HEK293 (cell line): ENCODE results near the gene TNS1.

Experiments
- CTCF ChIA-PET: fragments of 350-600 bp; formaldehyde crosslinking; extraction: SDS; loops from one replicate; lab custom pipeline; 2021; ENCODE audit warnings: antibody characterized with exemption; lab: Yijun Ruan, JAX
- POLR2A ChIA-PET: fragments of 300-600 bp; formaldehyde crosslinking; extraction: SDS; loops from one replicate; lab custom pipeline; 2020; ENCODE audit warnings: antibody characterized with exemption, inconsistent platforms; lab: Yijun Ruan, JAX
- H3K27ac ChIP-seq: fragments of 200-500 bp; sonication (Bioruptor generic); 2 replicates; pipeline ENCODE4 v1.5.1; 2014; ENCODE audit warnings: low read depth, low read length, control low read depth, inconsistent platforms; ENCODE audit errors: extremely low read depth
- H3K36me3 ChIP-seq, 2 experiments: fragments of 200-500 bp in 1 of 2; sonication (Bioruptor generic) in 1 of 2; 1 replicate in 1 of 2; 2 replicates in 1 of 2; pipeline ENCODE4 v1.5.1; 2014 to 2017; ENCODE audit warnings: inconsistent platforms in 2 of 2, low read length in 2 of 2; ENCODE audit not compliant: control insufficient read depth in 2 of 2, insufficient read depth in 1 of 2
- H3K4me1 ChIP-seq: fragments of 200-500 bp; sonication (Bioruptor generic); 2 replicates; pipeline ENCODE4 v1.5.1; 2014; ENCODE audit warnings: mild to moderate bottlenecking, low read length, inconsistent platforms; ENCODE audit not compliant: control insufficient read depth, insufficient read depth
- H3K4me3 ChIP-seq: 2 replicates; pipeline ENCODE4 v1.5.1; 2011; ENCODE audit warnings: low read depth, mild to moderate bottlenecking, control low read depth, low read length, moderate library complexity
- H3K9me3 ChIP-seq: fragments of 200-500 bp; sonication (Bioruptor generic); 2 replicates; pipeline ENCODE4 v1.5.1; 2014; ENCODE audit warnings: low read depth, low read length, inconsistent platforms; ENCODE audit not compliant: control insufficient read depth, insufficient read depth
- GLI2 ChIP-seq: fragments of 450-650 bp; formaldehyde crosslinking; IDR thresholded peaks from 2 replicates; pipeline ENCODE4; 2017; ENCODE audit warnings: missing biosample characterization, missing genetic modification characterization, low read depth, borderline replicate concordance
- GLIS1 ChIP-seq: fragments of 450-650 bp; formaldehyde crosslinking; IDR thresholded peaks from 2 replicates; pipeline ENCODE4 v1.5.1; 2016; ENCODE audit warnings: missing biosample characterization, missing genetic modification characterization
- KLF1 ChIP-seq: fragments of 450-650 bp; formaldehyde crosslinking; IDR thresholded peaks from 2 replicates; pipeline ENCODE4 v1.5.1; 2016; ENCODE audit warnings: missing biosample characterization, missing genetic modification characterization
- MZF1 ChIP-seq: fragments of 450-650 bp; formaldehyde crosslinking; IDR thresholded peaks from 2 replicates; pipeline ENCODE4 v1.5.1; 2017; ENCODE audit warnings: missing biosample characterization, missing genetic modification characterization, borderline replicate concordance
- PRDM6 ChIP-seq: fragments of 450-650 bp; formaldehyde crosslinking; IDR thresholded peaks from 2 replicates; pipeline ENCODE4 v1.5.1; 2017; ENCODE audit warnings: missing biosample characterization, missing genetic modification characterization
- WT1 ChIP-seq: fragments of 450-650 bp; formaldehyde crosslinking; IDR thresholded peaks from 2 replicates; pipeline ENCODE4 v1.5.1; 2016; ENCODE audit warnings: missing biosample characterization, missing genetic modification characterization
- ZBTB1 ChIP-seq: fragments of 450-650 bp; formaldehyde crosslinking; IDR thresholded peaks from 2 replicates; pipeline ENCODE4 v1.5.1; 2016; ENCODE audit warnings: missing biosample characterization, missing genetic modification characterization
- ZFP3 ChIP-seq: fragments of 450-650 bp; formaldehyde crosslinking; IDR thresholded peaks from 2 replicates; pipeline ENCODE4 v1.5.1; 2016; ENCODE audit warnings: low read depth, missing biosample characterization, missing genetic modification characterization
- ZNF121 ChIP-seq: fragments of 450-650 bp; formaldehyde crosslinking; IDR thresholded peaks from 2 replicates; pipeline ENCODE4 v1.5.1; 2016; ENCODE audit warnings: missing biosample characterization, missing genetic modification characterization
- ZNF132 ChIP-seq: fragments of 450-650 bp; formaldehyde crosslinking; IDR thresholded peaks from 2 replicates; pipeline ENCODE4 v1.5.1; 2017; ENCODE audit warnings: missing biosample characterization, missing genetic modification characterization, borderline replicate concordance
- ZNF133 ChIP-seq: fragments of 450-650 bp; formaldehyde crosslinking; IDR thresholded peaks from 2 replicates; pipeline ENCODE4 v1.5.1; 2016; ENCODE audit warnings: missing biosample characterization, missing genetic modification characterization
- ZNF280C ChIP-seq: fragments of 450-650 bp; formaldehyde crosslinking; IDR thresholded peaks from 2 replicates; pipeline ENCODE4 v1.5.1; 2016; ENCODE audit warnings: missing biosample characterization, missing genetic modification characterization
- ZNF292 ChIP-seq: fragments of 450-650 bp; formaldehyde crosslinking; IDR thresholded peaks from 2 replicates; pipeline ENCODE4 v1.5.1; 2016; ENCODE audit warnings: low read depth, missing biosample characterization, missing genetic modification characterization, borderline replicate concordance
- ZNF350 ChIP-seq: fragments of 450-650 bp; formaldehyde crosslinking; IDR thresholded peaks from 2 replicates; pipeline ENCODE4 v1.5.0; 2017; ENCODE audit warnings: missing biosample characterization, mild to moderate bottlenecking, missing genetic modification characterization
- ZNF362 ChIP-seq: fragments of 450-650 bp; formaldehyde crosslinking; IDR thresholded peaks from 2 replicates; pipeline ENCODE4 v1.5.1; 2016; ENCODE audit warnings: missing biosample characterization, missing genetic modification characterization
- ZNF513 ChIP-seq: fragments of 450-650 bp; IDR thresholded peaks from 2 replicates; pipeline ENCODE4 v1.5.1; 2018; ENCODE audit warnings: missing biosample characterization, missing genetic modification characterization
- ZNF600 ChIP-seq: fragments of 450-650 bp; formaldehyde crosslinking; IDR thresholded peaks from 2 replicates; pipeline ENCODE4 v1.5.1; 2016; ENCODE audit warnings: missing biosample characterization, missing genetic modification characterization
- ZNF707 ChIP-seq: fragments of 450-650 bp; formaldehyde crosslinking; IDR thresholded peaks from 2 replicates; pipeline ENCODE4 v1.5.1; 2016; ENCODE audit warnings: missing biosample characterization, missing genetic modification characterization
- ZNF747 ChIP-seq: fragments of 450-650 bp; formaldehyde crosslinking; IDR thresholded peaks from 2 replicates; pipeline ENCODE4 v1.5.1; 2016; ENCODE audit warnings: missing biosample characterization, missing genetic modification characterization
- ZNF792 ChIP-seq: fragments of 450-650 bp; formaldehyde crosslinking; IDR thresholded peaks from 2 replicates; pipeline ENCODE4 v1.5.1; 2016; ENCODE audit warnings: missing biosample characterization, missing genetic modification characterization

The TNS1 gene

GRCh38 chr2:217875138-217875537 is 127.7 kb downstream of the TNS1 start (continued):
- no peak for TF ChIP-seq ZNF362 (tag by site-specific recombination)

- H3K4me3 ChIP-seq = no peak overlapping the region
- ChIA-PET CTCF (no interaction called here), POLR2A (no interaction called here)
Observed at GRCh38 chr2:217873371-217873770, 129.4 kb downstream of the TNS1 start.

GRCh38 chr2:217872319-217872718 is 130.5 kb downstream of the TNS1 start:
- Histone ChIP-seq H3K27ac (no peak overlapping the region), H3K4me1 (no peaks in the 10 kb centered on the region), H3K4me3 (no peak overlapping the region), H3K9me3 (no peaks in the 10 kb centered on the region), H3K36me3 (no peaks in the 10 kb centered on the region)
- TF ChIP-seq ZNF133 (tag by site-specific recombination) = no peak
- TF ChIP-seq ZNF513 (tag by site-specific recombination) = no peak
- no peak for TF ChIP-seq ZNF747 (tag by site-specific recombination)
- no peak for TF ChIP-seq GLIS1 (tag by site-specific recombination)
- no peak for TF ChIP-seq ZFP3 (tag by site-specific recombination)
- no peak for TF ChIP-seq ZNF792 (tag by site-specific recombination)
- TF ChIP-seq ZNF292 (tag by site-specific recombination) = no peak
- ChIA-PET CTCF (no interaction called here), POLR2A (no interaction called here)

More at GRCh38 chr2:217873371-217873770, 129.4 kb downstream of the TNS1 start:
- TF ChIP-seq MZF1 (tag by site-specific recombination) (no peak), ZNF362 (tag by site-specific recombination) (no peak), ZNF350 (tag by site-specific recombination) (no peak), GLI2 (tag by site-specific recombination) (no peak), ZNF132 (no peak), PRDM6 (tag by site-specific recombination) (no peak), ZNF280C (tag by site-specific recombination) (no peak), ZBTB1 (tag by site-specific recombination) (no peak), ZNF707 (tag by site-specific recombination) (no peak), KLF1 (tag by site-specific recombination) (no peak), WT1 (no peak), ZNF121 (no peak), ZNF600 (tag by site-specific recombination) (no peak)
- Histone ChIP-seq H3K4me1 (no peaks in the 10 kb centered on the region), H3K9me3 (no peaks in the 10 kb centered on the region), H3K36me3 (no peaks in the 10 kb centered on the region), H3K27ac (no peak overlapping the region)
